CD4-positive, alpha-beta T cell (primary cell): ENCODE data around the gene TIE1. TPM values are rescaled to one million over a fixed set of nuclear protein-coding genes. Genes with fewer than 3 reads are reported as not detected.

Source experiments
- ATAC-seq: fragments of 200-7000 bp; cut with Tn5 transposase; one replicate; pipeline ENCODE4 v1.10.0; 2022; ENCODE audit warnings: mild to moderate bottlenecking; ENCODE audit not compliant: poor library complexity
- CTCF ChIA-PET: fragments of 350-600 bp; sonication (Branson Sonifier 250); formaldehyde crosslinking; loops from one replicate; lab custom pipeline; 2021; ENCODE audit warnings: antibody characterized with exemption, inconsistent platforms; lab: Charles Lee
- POLR2A ChIA-PET: fragments of 350-600 bp; sonication (Branson Sonifier 250); formaldehyde crosslinking; loops from one replicate; lab custom pipeline; 2021; ENCODE audit warnings: antibody characterized with exemption, inconsistent platforms; lab: Charles Lee
- DNase-seq, 14 experiments: peaks; one replicate each; pipeline ENCODE4 v3.0.0-alpha.2; 2013 to 2020; ENCODE audit warnings: mixed read lengths in 2 of 14
- H3K27ac ChIP-seq, 2 donors: one replicate each; pipeline versions ENCODE4 v1.5.1 to v1.7.0; 2013; ENCODE audit warnings: low read length in 2 of 2, low read depth in 1 of 2, mild to moderate bottlenecking in 1 of 2
- H3K27me3 ChIP-seq, 2 experiments: 1 replicate in 1 of 2; 2 replicates in 1 of 2; pipeline versions ENCODE4 v1.6.1 to v1.7.0; 2013; ENCODE audit warnings: low read length in 2 of 2, control low read depth in 1 of 2, mild to moderate bottlenecking in 1 of 2, moderate library complexity in 1 of 2; ENCODE audit not compliant: insufficient read depth in 2 of 2, control insufficient read depth in 1 of 2
- H3K36me3 ChIP-seq: one replicate; pipeline ENCODE4 v1.6.1; 2013; ENCODE audit warnings: low read length, control low read depth; ENCODE audit not compliant: insufficient read depth
- H3K4me1 ChIP-seq: one replicate; pipeline ENCODE4 v1.6.1; 2013; ENCODE audit warnings: low read length, control low read depth; ENCODE audit not compliant: insufficient read depth
- H3K4me3 ChIP-seq: one replicate; pipeline ENCODE4 v1.5.1; 2013; ENCODE audit warnings: mild to moderate bottlenecking, low read length, moderate library complexity
- H3K9me3 ChIP-seq, 2 experiments: 1 replicate in 1 of 2; 2 replicates in 1 of 2; pipeline versions ENCODE4 v1.6.1 to v1.7.0; 2013; ENCODE audit warnings: low read length in 2 of 2, mild to moderate bottlenecking in 2 of 2, control low read depth in 1 of 2, moderate library complexity in 1 of 2; ENCODE audit not compliant: control insufficient read depth in 1 of 2, insufficient read depth in 1 of 2
- H3K27ac Mint-ChIP-seq: one replicate; pipeline ENCODE4 v1.8.0; 2020; ENCODE audit warnings: mixed read lengths
- H3K27me3 Mint-ChIP-seq: one replicate; pipeline ENCODE4 v1.8.0; 2021; ENCODE audit warnings: mixed read lengths
- H3K36me3 Mint-ChIP-seq: one replicate; pipeline ENCODE4 v1.8.0; 2021; ENCODE audit warnings: low read depth, mixed read lengths
- H3K4me1 Mint-ChIP-seq: one replicate; pipeline ENCODE4 v1.8.0; 2021; ENCODE audit warnings: low read depth, mixed read lengths
- H3K4me3 Mint-ChIP-seq: one replicate; pipeline ENCODE4 v1.8.0; 2020; ENCODE audit warnings: mild to moderate bottlenecking, mixed read lengths
- H3K9me3 Mint-ChIP-seq: one replicate; pipeline ENCODE4 v1.8.0; 2020; ENCODE audit warnings: mixed read lengths
- intact Hi-C, 2 experiments: fragments of 100-400 bp; cut with DNase I in 1 of 2; cut with micrococcal nuclease in 1 of 2; formaldehyde crosslinking; loops; one replicate each; pipeline versions ENCODE4 v1.15.1 to v1.9.0; 2023 to 2025; cut with DNase I, micrococcal nuclease
- total RNA-seq, 174 experiments: library from RNA in 2 of 174; stranded (reverse) in 2 of 174; gene quantifications; one replicate each; pipeline ENCODE4 v1.2.3 and lab custom pipeline; 2021 to 2026
- TF ChIP-seq, protein P1 (sequence below): fragments of 200-600 bp; IDR thresholded peaks from one replicate; pipeline ENCODE4 v1.8.0; 2022; ENCODE audit warnings: antibody characterized with exemption, mild to moderate bottlenecking

TIE1 gene
- total RNA-seq, 2 experiments from 2014 or later: not detected

DNA sequence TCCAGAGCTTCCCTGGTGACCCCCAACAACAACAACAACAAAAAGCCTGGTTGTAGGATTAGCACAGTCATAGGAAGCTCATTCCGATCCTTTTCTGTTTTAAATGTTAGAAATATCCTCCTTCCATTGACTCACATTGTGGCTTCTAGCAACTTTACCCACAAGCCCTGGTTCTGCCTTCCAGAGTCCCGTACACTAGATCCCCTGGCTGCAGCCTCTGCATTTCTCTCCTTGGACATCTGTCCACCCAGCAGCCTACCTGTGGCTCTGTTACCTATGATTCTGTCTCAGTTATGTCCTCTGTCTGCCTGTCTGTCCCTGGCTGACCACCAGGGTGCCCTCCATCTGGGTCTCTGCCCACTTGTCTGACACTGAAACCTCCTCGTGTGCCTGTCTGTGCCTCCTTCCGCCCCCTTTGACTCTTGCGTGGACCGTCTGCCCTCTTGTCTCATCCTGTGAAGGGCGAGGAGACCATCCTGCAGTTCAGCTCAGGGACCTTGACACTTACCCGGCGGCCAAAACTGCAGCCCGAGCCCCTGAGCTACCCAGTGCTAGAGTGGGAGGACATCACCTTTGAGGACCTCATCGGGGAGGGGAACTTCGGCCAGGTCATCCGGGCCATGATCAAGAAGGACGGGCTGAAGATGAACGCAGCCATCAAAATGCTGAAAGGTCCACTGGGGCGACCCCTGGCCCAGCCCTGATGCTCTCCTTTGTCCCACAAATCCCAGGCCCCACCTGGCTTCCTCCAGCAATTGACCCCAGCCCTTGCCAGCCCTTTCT, 16.1 kb downstream of the TIE1 start:
- no peaks in the 10 kb centered on the region for H3K4me1 ChIP-seq
- intact Hi-C loops: no loop called here
- ChIA-PET CTCF (no interaction called here), POLR2A (no interaction called here)
- ATAC-seq (no peak), DNase-seq (no peak)
- H3K27ac Mint-ChIP-seq: no peak overlapping the region
- H3K4me3 ChIP-seq: no peak overlapping the region
- no peaks in the 10 kb centered on the region for H3K36me3 Mint-ChIP-seq
- no peaks in the 10 kb centered on the region for H3K4me1 Mint-ChIP-seq
- TF ChIP-seq, protein P1, sequence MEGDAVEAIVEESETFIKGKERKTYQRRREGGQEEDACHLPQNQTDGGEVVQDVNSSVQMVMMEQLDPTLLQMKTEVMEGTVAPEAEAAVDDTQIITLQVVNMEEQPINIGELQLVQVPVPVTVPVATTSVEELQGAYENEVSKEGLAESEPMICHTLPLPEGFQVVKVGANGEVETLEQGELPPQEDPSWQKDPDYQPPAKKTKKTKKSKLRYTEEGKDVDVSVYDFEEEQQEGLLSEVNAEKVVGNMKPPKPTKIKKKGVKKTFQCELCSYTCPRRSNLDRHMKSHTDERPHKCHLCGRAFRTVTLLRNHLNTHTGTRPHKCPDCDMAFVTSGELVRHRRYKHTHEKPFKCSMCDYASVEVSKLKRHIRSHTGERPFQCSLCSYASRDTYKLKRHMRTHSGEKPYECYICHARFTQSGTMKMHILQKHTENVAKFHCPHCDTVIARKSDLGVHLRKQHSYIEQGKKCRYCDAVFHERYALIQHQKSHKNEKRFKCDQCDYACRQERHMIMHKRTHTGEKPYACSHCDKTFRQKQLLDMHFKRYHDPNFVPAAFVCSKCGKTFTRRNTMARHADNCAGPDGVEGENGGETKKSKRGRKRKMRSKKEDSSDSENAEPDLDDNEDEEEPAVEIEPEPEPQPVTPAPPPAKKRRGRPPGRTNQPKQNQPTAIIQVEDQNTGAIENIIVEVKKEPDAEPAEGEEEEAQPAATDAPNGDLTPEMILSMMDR: no peak
- H3K27ac ChIP-seq: no peak overlapping the region
- H3K27me3 Mint-ChIP-seq: no peaks in the 10 kb centered on the region
- H3K4me3 Mint-ChIP-seq: no peak overlapping the region
- no peaks in the 10 kb centered on the region for H3K27me3 ChIP-seq
- no peaks in the 10 kb centered on the region for H3K9me3 ChIP-seq
- H3K36me3 ChIP-seq: no peaks in the 10 kb centered on the region
- H3K9me3 Mint-ChIP-seq: no peaks in the 10 kb centered on the region

DNA sequence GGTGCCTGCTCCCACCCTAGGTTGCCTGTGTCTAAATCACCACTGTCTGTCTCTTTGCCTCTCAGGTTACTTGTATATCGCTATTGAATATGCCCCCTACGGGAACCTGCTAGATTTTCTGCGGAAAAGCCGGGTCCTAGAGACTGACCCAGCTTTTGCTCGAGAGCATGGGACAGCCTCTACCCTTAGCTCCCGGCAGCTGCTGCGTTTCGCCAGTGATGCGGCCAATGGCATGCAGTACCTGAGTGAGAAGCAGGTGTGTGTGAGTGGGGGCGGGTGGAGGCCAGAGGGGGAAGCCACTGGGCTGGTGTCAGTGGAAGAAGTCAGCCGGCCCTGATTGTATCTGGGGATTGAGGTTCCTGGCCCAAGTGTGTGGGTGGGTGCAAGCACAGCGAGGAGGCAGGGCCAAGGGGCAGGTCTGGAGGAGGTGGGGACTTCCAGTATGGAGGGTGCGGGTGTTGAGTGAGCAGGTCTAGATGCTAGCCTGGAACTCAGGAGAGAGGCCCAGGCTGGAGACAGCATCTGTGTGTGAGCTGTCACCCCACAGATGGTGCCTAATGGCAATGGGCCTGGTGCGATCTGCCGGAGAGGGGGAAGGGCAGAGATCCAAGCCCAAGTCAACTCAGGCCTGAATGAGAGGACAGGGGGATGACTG, 17.2 kb downstream of the TIE1 start:
- Histone ChIP-seq H3K4me1 (no peaks in the 10 kb centered on the region), H3K27me3 (no peaks in the 10 kb centered on the region), H3K4me3 (no peak overlapping the region), H3K36me3 (no peaks in the 10 kb centered on the region), H3K27ac (no peak overlapping the region), H3K9me3 (peaks cover 0 to 7% of the 10 kb centered on the region in 2 experiments)
- Mint-ChIP-seq H3K4me3 (no peak overlapping the region), H3K9me3 (no peaks in the 10 kb centered on the region), H3K27ac (no peak overlapping the region), H3K27me3 (no peaks in the 10 kb centered on the region), H3K36me3 (no peaks in the 10 kb centered on the region), H3K4me1 (no peaks in the 10 kb centered on the region)
- ATAC-seq: no peak
- ChIA-PET CTCF (no interaction called here), POLR2A (no interaction called here)
- no peak for DNase-seq
- intact Hi-C loops: no loop called here
- TF ChIP-seq, protein P1: no peak

DNA sequence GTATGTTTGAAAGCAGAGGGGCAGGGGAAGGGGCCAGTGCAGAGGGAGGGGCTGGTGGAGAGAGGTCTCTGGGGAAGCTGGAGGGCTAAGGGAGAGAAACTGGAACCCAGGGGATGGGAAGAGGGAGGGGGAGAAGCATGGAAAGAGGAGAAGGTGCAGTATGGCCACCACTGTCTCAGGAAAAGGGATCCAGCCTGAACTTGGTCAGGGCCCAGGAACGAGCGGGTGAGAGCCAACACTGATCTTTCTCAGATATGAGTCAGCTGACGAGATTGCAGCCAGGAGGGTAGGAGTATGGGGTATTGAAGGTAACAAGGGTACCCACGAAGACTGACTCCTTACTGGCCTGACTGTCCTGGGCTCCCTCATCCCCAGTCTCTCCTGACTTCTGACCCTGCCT, 18.0 kb downstream of the TIE1 start:
- intact Hi-C loops: no loop called here
- ATAC-seq (no peak), DNase-seq (no peak)
- H3K4me1 ChIP-seq: no peaks in the 10 kb centered on the region
- no peaks in the 10 kb centered on the region for H3K27me3 Mint-ChIP-seq
- POLR2A ChIA-PET: no interaction called here
- H3K36me3 Mint-ChIP-seq: no peaks in the 10 kb centered on the region
- H3K4me3 Mint-ChIP-seq: no peak overlapping the region
- no peak overlapping the region for H3K27ac Mint-ChIP-seq
- H3K9me3 Mint-ChIP-seq: no peaks in the 10 kb centered on the region
- CTCF ChIA-PET: no interaction called here
- H3K4me1 Mint-ChIP-seq: no peaks in the 10 kb centered on the region
- no peak overlapping the region for H3K27ac ChIP-seq
- H3K4me3 ChIP-seq: no peak overlapping the region
- TF ChIP-seq, protein P1: no peak
- no peaks in the 10 kb centered on the region for H3K36me3 ChIP-seq
- H3K27me3 ChIP-seq: no peaks in the 10 kb centered on the region
- H3K9me3 ChIP-seq: peaks cover 0 to 7% of the 10 kb centered on the region in 2 experiments
